ENCODE data around the gene ADGRB3.
"Not testable (repeated sequence)": the region's sequence is repeated elsewhere in the genome, so short reads cannot be mapped to it uniquely, and the experiment has no call there.

ADGRB3 gene

DNA sequence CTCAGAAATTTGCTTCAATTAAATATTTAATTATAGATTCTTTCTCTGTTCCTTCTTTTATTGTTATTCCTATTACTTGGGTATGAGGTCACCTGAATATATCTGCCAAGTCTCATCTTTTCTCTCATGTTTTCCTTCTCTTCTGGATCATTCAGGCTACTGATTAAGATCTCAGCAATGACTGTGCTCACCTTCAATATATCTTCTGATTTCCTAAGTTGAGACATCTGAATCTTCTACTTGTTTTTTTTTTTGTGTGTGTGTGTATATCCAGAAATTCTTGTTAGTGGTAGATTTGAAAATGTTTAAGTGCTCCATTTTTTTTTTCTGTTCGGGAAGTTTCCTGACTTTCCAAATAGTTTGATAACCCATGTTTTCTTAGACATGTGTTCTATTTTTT, 108.0 kb downstream of the ADGRB3 start:
- no peak for DNase-seq

- DNase-seq, result not testable (repeated sequence)
These were observed 109.3 kb downstream of the ADGRB3 start for GRCh38 chr6:68744376-68744775.

DNA sequence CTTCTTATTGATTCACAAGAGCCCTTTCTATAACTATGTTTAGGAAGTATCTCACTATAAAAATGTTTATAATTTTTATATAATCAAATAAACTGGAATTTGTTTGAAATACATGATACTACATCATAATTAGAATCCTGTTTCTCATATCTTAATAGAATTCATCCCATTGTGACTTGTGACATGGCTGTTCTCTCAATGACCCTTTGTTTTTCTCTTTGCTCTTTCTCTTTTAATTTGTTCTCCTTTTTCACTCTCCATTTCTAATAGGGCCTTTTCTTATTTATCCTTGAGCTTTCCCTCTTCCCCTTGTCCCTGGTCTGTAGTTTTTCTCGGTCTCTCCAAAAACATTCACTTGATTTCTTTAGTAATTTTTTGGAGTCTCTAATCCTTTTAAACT, 111.3 kb downstream of the ADGRB3 start:
- DNase-seq, result no peak

DNA sequence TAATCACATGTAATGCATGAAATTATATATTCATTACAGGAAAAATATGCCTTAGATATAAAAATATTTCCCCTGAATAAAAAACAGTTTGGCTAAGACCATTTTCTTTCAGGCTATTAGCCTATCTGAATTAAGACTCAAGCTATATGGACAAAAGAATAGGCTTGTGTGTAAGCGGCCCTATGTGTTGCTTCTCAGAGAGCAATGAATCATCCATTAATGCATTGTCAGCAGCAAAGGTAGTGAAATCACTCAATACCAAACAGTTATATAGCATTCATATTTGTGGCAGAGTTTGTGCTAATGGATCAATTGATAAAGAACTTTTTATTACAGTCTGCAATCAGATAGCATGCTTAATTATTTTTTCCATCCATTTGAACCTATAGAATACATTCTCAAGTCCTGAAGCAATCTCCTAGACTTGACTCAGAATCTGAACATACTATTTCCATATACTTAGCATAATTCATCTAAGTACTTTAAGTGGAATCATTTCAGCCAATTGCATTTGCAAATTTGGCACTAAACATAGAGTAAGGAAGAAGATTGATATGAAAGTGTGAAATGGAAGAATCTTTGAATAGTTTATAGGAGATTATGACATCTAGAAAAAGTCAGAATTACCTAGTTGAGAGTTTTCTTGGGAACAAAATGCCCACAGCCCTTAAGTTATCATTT, 112.2 kb downstream of the ADGRB3 start:
- no peak for DNase-seq

- not testable (repeated sequence) for DNase-seq
These were observed 112.8 kb downstream of the ADGRB3 start for GRCh38 chr6:68747832-68748231.

DNA sequence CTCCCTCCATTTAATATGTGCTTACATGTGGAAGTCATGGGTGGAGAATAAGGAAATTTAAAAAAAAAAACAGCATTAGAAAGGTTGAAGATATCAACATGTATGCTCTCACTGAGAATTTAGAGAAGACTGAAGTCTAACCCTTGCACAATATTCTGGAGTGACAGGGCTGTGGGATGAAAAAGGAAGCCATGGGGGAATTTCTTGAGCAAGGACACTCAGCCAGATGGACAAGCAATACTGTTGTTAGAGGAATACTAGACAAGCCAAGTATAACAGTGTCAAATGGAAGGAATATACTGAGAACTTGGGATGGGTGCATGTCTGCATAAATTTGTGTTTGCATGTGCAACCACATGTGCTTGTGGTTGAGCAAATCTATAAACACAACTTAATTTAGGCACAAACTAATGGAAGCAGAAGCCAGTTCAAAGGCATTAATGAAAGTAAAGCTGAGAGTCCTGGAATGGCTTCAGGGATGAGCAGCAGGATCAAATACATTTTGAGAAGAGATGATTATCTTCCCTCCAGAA, 119.7 kb downstream of the ADGRB3 start:
- no peak for DNase-seq

DNA sequence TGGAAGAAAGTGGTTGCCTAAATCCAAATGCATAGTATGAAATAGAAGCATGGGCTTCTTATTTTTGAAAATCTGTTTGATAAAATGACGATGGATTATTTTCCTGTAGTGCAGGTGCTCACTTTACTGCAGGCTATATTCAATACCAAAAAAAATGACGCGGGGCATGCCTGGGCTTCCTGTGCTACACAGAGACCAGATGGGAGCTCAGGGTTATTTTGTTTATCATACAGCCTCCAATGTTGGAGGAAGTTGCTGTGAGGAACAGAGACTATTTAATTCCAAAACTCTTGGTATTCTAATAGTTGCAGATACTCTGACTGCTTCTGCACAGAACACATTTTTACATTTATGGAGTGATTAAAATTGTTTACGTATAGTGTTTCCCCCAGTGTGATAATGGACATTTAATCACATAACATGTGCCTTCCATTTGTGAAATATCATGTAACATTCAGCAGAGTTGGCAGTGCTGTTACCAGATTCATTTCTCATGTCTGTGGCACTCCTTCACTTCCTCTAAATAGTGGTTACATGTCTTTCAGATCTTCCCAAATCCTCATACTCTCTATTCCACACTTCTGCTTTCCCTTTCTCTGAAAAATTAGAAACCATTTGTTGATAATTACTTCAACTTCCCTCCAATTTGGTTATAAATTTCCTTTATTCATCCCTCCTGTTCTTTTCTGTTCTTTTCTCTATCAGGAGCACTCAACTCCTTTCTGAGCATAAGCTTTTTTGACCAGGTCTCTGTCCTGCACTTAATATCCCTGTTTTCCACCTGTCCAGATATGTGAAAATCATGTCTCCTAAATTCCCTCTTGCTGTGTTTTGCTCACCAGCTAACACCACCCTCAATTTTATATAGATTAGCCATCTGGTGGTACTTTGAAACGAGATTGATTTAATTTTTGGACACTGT, 121.6 kb downstream of the ADGRB3 start:
- DNase-seq, result no peak

DNA sequence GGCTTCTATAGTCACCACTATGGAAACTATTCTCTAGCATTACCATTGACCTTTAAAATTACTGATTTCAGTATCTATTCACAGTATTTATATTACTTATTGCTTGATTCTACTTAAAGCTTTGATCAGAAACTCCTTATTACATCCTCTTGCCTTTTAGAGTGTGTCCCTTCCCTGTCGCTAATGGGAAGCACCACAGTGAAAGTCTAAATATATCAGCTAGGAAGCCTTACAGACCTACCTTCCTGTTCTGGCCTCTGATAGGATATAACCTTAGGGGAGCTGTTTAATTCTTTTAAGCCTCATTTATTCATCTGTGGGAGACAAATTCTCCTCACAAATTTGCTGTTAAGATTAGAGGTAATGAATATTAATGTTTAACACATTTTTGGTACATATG, 122.7 kb downstream of the ADGRB3 start:
- DNase-seq, result no peak

GRCh38 chr6:68758559-68758958, 123.5 kb downstream of the ADGRB3 start:
- DNase-seq, result no peak

GRCh38 chr6:68760485-68760884, 125.4 kb downstream of the ADGRB3 start:
- DNase-seq, result no peak

- no peak for DNase-seq
These were observed 126.0 kb downstream of the ADGRB3 start for GRCh38 chr6:68760941-68761676.

GRCh38 chr6:68761985-68762384, 126.9 kb downstream of the ADGRB3 start:
- no peak for DNase-seq

GRCh38 chr6:68771426-68771825, 136.3 kb downstream of the ADGRB3 start:
- no peak for DNase-seq

GRCh38 chr6:68774843-68775242, 139.8 kb downstream of the ADGRB3 start:
- no peak for DNase-seq

GRCh38 chr6:68776354-68776753, 141.3 kb downstream of the ADGRB3 start:
- DNase-seq, result no peak

DNA sequence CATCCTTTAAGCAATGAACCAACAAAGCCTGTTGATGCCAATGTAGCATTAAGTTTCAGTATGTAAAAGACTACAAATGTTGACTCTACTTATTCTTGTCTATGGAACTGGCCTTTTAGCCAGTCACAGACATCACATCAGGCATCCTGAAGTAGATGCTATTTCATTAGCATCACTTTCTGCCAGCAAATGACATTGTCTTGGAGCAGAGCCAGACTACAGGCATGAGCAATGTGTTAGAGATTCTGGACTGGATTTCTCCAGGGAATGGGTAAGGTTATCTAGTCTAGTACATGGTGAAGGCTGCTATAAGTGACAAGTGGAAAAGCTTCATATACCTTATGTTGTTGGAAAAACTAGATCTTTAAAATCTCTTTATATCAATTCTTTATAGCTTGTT, 142.9 kb downstream of the ADGRB3 start:
- DNase-seq, result no peak

- no peak for DNase-seq
These were observed 143.4 kb downstream of the ADGRB3 start for GRCh38 chr6:68778356-68779020.

- no peak for DNase-seq
These were observed 144.3 kb downstream of the ADGRB3 start for GRCh38 chr6:68779366-68779765.

DNA sequence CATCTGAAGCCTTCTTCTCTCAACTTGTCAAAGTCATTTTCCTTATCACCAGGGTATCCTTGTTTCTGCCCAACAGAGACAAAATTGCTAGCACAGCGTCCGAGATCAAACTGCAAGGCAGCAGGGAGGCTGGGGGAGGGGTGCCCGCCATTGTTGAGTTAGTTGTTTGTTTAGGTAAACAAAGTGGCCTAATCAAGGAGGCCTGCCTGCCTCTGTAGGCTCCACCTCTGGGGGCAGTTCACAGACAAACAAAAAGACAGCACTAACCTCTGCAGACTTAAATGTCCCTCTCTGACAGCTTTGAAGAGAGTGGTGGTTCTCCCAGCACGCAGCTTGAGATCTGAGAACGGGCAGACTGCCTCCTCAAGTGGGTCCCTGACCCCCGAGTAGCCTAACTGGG, 155.0 kb downstream of the ADGRB3 start:
- DNase-seq, result not testable (repeated sequence)

DNA sequence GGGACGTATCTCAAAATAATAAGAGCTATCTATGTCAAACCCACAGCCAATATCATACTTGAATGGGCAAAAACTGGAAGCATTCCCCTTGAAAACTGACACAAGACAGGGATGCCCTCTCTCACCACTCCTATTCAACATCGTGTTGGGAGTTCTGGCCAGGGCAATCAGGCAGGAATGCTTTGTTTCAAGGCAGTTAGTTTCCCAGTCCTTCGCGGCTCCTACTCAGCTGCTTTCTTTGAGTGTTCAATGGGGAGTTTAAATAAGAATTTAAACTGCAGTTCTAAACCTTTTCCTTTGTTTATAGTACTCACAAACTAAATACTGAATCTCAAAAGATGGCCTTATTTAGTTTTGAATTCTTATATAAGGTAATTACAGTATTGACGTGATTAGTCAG, 179.9 kb downstream of the ADGRB3 start:
- not testable (repeated sequence) for DNase-seq

DNA sequence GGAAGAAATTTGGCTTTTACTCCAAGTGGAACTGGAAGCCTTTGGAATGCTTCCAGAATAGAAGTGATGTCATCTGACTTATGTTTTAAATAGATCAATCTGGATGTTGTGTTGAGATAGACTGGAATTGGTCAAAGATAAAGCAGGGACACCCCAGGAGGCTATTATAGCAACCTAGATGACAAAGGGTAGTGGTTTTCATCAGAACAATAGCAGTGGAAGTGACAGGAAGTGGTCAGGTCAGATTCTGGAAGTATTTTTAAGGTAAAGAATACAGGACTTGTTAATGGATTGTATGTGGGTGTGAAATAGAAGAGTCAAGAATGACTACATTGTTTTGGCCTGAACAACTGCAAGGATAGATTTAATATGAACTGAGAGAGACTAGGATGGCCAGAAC, 191.4 kb downstream of the ADGRB3 start:
- no peak for DNase-seq

GRCh38 chr6:68834551-68834950, 199.5 kb downstream of the ADGRB3 start:
- DNase-seq, result no peak

DNA sequence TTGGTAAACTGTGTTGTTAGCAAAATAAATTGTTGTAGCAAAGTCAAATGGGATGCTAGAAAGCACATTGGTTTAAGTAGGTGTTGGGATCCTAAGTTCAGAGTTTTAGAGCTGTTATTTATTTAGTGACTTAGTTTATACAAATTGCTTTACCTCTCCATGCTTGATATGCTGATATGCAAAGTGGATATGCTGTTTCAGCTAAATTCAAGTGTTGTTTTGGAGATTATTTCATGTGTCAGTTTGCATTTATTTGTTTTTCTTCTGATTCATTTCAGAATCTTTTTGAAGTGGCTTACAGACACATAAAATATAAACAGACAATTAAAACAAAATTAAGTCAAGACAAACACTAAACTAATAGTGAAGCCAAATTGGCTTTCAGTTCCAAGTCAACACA, 203.5 kb downstream of the ADGRB3 start:
- DNase-seq, result no peak
